ENCODE results near the gene PIK3CG. TPM values are rescaled to one million over a fixed set of nuclear protein-coding genes. Genes with fewer than 3 reads are reported as not detected.

Gene PIK3CG
- total RNA-seq, 1 experiment from 2014 or later: not detected

DNA sequence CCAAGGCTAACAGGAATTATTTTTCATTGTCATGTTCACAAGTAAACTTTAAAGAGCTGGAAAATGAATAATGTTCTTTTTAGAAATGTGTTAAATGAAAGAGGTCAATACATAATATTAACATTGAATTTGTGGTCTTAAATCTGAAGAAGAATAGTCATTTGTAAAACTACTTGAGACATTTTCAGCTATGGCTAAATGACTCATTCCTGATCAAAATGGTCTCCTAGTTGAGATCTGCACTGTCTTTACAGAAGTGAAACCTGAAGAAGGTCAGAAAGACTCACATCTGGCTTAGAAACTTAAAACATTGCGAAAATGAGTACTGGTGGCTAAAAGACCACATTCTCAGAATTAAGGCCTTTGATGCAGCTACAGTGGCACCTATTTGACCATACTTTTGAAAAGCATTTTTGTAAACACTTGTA, 5.9 kb downstream of the PIK3CG start:
- BruUV-seq (replicated peaks): no TSS peak
- intact Hi-C loops (cut with micrococcal nuclease; ENCODE audit: unreplicated experiment): no loop called here
- no peaks in the 10 kb centered on the region for H3K36me3 Mint-ChIP-seq (ENCODE audit: insufficient read depth, unreplicated experiment)
- H3K27me3 Mint-ChIP-seq (ENCODE audit: unreplicated experiment): no peaks in the 10 kb centered on the region
- peaks cover 8% of the 10 kb centered on the region for H3K4me1 Mint-ChIP-seq (ENCODE audit: low read depth, unreplicated experiment)
- TF ChIP-seq, protein P1, sequence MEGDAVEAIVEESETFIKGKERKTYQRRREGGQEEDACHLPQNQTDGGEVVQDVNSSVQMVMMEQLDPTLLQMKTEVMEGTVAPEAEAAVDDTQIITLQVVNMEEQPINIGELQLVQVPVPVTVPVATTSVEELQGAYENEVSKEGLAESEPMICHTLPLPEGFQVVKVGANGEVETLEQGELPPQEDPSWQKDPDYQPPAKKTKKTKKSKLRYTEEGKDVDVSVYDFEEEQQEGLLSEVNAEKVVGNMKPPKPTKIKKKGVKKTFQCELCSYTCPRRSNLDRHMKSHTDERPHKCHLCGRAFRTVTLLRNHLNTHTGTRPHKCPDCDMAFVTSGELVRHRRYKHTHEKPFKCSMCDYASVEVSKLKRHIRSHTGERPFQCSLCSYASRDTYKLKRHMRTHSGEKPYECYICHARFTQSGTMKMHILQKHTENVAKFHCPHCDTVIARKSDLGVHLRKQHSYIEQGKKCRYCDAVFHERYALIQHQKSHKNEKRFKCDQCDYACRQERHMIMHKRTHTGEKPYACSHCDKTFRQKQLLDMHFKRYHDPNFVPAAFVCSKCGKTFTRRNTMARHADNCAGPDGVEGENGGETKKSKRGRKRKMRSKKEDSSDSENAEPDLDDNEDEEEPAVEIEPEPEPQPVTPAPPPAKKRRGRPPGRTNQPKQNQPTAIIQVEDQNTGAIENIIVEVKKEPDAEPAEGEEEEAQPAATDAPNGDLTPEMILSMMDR (IDR thresholded peaks at IDR 0.05; ENCODE audit: unreplicated experiment): no peak
- no peak overlapping the region for H3K27ac Mint-ChIP-seq (ENCODE audit: unreplicated experiment)
- CTCF ChIA-PET: no interaction called here
- no peak for DNase-seq
- H3K9me3 Mint-ChIP-seq (ENCODE audit: low read depth, unreplicated experiment): no peaks in the 10 kb centered on the region
- H3K4me3 Mint-ChIP-seq (ENCODE audit: low read depth, unreplicated experiment): no peak overlapping the region

DNA sequence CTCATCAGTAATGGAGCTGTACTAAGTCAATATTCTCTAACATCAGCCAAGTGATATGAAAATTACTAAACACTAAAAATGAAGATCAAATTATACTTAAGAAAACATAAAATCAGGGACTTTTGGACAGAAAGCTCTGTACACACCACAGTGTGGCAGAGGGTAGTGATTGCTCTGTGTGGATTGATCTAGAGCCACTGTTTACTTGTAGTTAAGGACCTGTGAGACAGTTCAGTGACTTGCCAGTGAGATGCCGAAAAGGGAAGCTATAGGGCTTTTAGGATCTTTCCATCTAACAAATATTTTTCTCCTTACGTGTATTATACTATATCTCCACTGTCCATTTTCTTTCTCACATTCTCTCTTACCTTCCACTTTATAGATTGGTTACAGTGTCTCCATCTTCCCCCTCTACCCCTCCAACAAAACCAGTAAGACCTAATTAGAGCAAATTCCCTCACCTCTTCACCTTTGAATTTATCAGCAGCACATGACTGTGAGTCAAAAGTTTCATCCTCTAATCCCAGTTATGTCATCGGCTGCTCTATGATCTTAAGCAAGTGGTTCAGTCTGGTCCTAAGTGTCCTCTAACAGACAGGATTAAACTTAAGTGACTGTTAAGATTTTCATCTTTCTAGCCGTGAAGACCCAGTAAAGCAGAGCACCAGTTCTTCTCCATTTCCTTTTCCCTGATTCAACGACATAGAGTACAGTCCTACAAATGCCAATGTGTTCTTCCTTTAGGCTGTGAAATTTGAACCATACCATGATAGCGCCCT, 6.9 kb downstream of the PIK3CG start:
- no peak overlapping the region for H3K4me3 Mint-ChIP-seq (ENCODE audit: low read depth, unreplicated experiment)
- no peaks in the 10 kb centered on the region for H3K27me3 Mint-ChIP-seq (ENCODE audit: unreplicated experiment)
- CTCF ChIA-PET: no interaction called here
- no peaks in the 10 kb centered on the region for H3K9me3 Mint-ChIP-seq (ENCODE audit: low read depth, unreplicated experiment)
- TF ChIP-seq, protein P1 (IDR thresholded peaks at IDR 0.05; ENCODE audit: unreplicated experiment): no peak
- no peak overlapping the region for H3K27ac Mint-ChIP-seq (ENCODE audit: unreplicated experiment)
- intact Hi-C loops (cut with micrococcal nuclease; ENCODE audit: unreplicated experiment): no loop called here
- no TSS peak for BruUV-seq (replicated peaks)
- H3K36me3 Mint-ChIP-seq (ENCODE audit: insufficient read depth, unreplicated experiment): no peaks in the 10 kb centered on the region
- no peak for DNase-seq
- H3K4me1 Mint-ChIP-seq (ENCODE audit: low read depth, unreplicated experiment): peaks cover 8% of the 10 kb centered on the region

DNA sequence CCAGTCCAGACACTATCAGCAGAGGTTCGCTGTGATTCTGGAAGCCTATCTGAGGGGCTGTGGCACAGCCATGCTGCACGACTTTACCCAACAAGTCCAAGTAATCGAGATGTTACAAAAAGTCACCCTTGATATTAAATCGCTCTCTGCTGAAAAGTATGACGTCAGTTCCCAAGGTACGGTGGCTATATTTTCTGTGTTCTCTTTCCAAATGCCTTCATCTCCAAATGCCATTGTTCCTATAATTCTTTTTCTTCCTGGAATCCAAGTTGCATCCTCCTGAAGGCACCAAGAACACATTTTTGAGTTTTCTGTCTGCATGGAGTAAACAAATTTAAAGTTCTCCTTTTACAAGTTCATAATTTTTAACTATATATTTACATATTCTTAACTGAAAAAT, 7.7 kb downstream of the PIK3CG start:
- Mint-ChIP-seq H3K27me3 (ENCODE audit: unreplicated experiment) (no peaks in the 10 kb centered on the region), H3K9me3 (ENCODE audit: low read depth, unreplicated experiment) (no peaks in the 10 kb centered on the region), H3K27ac (ENCODE audit: unreplicated experiment) (no peak overlapping the region), H3K4me1 (ENCODE audit: low read depth, unreplicated experiment) (peaks cover 8% of the 10 kb centered on the region), H3K36me3 (ENCODE audit: insufficient read depth, unreplicated experiment) (no peaks in the 10 kb centered on the region), H3K4me3 (ENCODE audit: low read depth, unreplicated experiment) (no peak overlapping the region)
- TF ChIP-seq, protein P1 (IDR thresholded peaks at IDR 0.05; ENCODE audit: unreplicated experiment): no peak
- intact Hi-C loops (cut with micrococcal nuclease; ENCODE audit: unreplicated experiment): no loop called here
- BruUV-seq (replicated peaks): no TSS peak
- no peak for DNase-seq
- CTCF ChIA-PET: no interaction called here

DNA sequence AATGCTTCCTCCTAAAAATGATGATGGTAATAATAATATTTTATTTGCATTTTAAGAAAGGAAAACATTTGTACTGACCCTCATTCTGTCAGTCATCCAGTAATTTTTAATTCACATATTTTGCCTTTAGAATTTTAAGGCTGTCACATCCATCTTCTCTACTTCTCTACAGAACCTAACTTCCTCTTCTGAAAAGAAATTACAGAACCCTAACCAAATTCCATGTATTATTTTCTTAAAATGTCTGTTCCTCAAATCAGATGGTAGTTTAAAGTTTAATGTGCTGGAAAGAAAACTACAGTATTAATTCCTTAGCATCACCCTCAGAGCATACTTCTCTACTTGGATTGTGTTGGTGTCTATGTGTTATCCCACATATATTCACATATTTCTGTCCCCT, 9.0 kb downstream of the PIK3CG start:
- CTCF ChIA-PET: no interaction called here
- H3K27ac Mint-ChIP-seq (ENCODE audit: unreplicated experiment): no peak overlapping the region
- intact Hi-C loops (cut with micrococcal nuclease; ENCODE audit: unreplicated experiment): no loop called here
- no peaks in the 10 kb centered on the region for H3K27me3 Mint-ChIP-seq (ENCODE audit: unreplicated experiment)
- no peaks in the 10 kb centered on the region for H3K36me3 Mint-ChIP-seq (ENCODE audit: insufficient read depth, unreplicated experiment)
- DNase-seq: no peak
- TF ChIP-seq, protein P1 (IDR thresholded peaks at IDR 0.05; ENCODE audit: unreplicated experiment): no peak
- H3K4me3 Mint-ChIP-seq (ENCODE audit: low read depth, unreplicated experiment): no peak overlapping the region
- H3K9me3 Mint-ChIP-seq (ENCODE audit: low read depth, unreplicated experiment): no peaks in the 10 kb centered on the region
- BruUV-seq (replicated peaks): no TSS peak
- peaks cover 8% of the 10 kb centered on the region for H3K4me1 Mint-ChIP-seq (ENCODE audit: low read depth, unreplicated experiment)

Data from Calu3 (cell line).